Right atrium auricular region (tissue), 2 donors: Measurements from ENCODE around the gene BORCS5. TPM values are rescaled to one million over a fixed set of nuclear protein-coding genes. Genes with fewer than 3 reads are reported as not detected.

ENCODE experiments used
- DNase-seq: peaks from one replicate; pipeline ENCODE4 v3.0.0-alpha.2; 2019; ENCODE audit warnings: low spot score
- H3K27ac ChIP-seq, 2 donors: fragments of 200-600 bp; sonication (generic); 1 replicate in 1 of 2; 2 replicates in 1 of 2; pipeline ENCODE4 v1.5.1; 2016 to 2019
- H3K27me3 ChIP-seq, 2 donors: fragments of 200-600 bp; sonication (generic); one replicate each; pipeline versions ENCODE4 v1.5.1 to v1.6.0; 2017 to 2019
- H3K36me3 ChIP-seq: fragments of 200-600 bp; sonication (generic); one replicate; pipeline ENCODE4 v1.5.1; 2016
- H3K4me1 ChIP-seq, 2 donors: fragments of 200-600 bp; sonication (generic); one replicate each; pipeline versions ENCODE4 v1.5.1 to v1.6.0; 2017 to 2019
- H3K4me3 ChIP-seq, 2 donors: fragments of 200-600 bp; sonication (generic); 1 replicate in 1 of 2; 2 replicates in 1 of 2; pipeline ENCODE4 v1.5.1; 2017 to 2019; ENCODE audit warnings: mild to moderate bottlenecking in 1 of 2, moderate library complexity in 1 of 2
- H3K9me3 ChIP-seq, 2 donors: fragments of 200-600 bp; sonication (generic); one replicate each; pipeline ENCODE4 v1.5.1; 2019
- total RNA-seq, 2 donors: library from RNA; depleted of rRNA; stranded (reverse); fragments of >200 nt; gene quantifications; one replicate each; pipeline ENCODE4 v1.1.0, GENCODE V29; 2016
- TF ChIP-seq, protein P1 (sequence below), 2 donors: fragments of 200-600 bp; sonication (generic); IDR thresholded peaks; one replicate each; pipeline ENCODE4 v1.5.1; 2019; ENCODE audit warnings: antibody characterized with exemption in 2 of 2

Gene BORCS5
- total RNA-seq, 2 donors from 2014 or later = 6.2 to 8.0 TPM

DNA sequence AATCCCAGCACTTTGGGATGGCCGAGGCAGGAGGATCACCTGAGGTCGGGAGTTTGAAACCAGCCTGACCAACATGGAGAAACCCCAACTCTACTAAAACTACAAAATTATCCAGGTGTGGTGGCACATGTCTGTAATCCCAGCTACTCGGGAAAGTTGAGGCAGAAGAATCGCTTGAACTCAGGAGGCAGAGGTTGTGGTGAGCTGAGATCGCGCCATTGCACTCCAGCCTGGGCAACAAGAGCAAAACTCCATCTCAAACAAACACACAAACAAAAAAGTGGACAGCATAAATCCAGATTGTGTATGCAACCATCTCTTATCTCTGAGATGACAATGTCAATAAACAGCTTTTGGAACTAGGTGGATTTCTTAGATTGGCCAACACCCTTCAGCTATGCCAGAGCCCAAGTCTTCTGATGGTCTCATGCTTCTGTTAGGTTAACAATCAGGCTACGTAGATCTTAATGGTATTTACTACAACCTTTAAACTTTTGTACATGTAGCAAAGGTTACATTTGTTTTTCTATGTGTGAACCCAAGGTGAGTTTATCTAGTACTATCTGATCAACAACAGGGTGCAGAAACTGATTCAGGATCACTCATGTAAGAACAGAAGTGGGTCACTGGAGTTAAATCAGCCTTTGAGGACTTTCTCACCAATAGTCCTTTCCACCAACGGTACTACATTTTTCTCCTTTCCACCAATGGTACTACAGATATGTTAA lies 132.1 kb downstream of the BORCS5 start:
- H3K36me3 ChIP-seq = peaks cover 21% of the 10 kb centered on the region
- TF ChIP-seq, protein P1, sequence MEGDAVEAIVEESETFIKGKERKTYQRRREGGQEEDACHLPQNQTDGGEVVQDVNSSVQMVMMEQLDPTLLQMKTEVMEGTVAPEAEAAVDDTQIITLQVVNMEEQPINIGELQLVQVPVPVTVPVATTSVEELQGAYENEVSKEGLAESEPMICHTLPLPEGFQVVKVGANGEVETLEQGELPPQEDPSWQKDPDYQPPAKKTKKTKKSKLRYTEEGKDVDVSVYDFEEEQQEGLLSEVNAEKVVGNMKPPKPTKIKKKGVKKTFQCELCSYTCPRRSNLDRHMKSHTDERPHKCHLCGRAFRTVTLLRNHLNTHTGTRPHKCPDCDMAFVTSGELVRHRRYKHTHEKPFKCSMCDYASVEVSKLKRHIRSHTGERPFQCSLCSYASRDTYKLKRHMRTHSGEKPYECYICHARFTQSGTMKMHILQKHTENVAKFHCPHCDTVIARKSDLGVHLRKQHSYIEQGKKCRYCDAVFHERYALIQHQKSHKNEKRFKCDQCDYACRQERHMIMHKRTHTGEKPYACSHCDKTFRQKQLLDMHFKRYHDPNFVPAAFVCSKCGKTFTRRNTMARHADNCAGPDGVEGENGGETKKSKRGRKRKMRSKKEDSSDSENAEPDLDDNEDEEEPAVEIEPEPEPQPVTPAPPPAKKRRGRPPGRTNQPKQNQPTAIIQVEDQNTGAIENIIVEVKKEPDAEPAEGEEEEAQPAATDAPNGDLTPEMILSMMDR (IDR thresholded peaks at IDR 0.05) = no peak
- no peaks in the 10 kb centered on the region for H3K9me3 ChIP-seq
- H3K4me3 ChIP-seq = no peak overlapping the region
- H3K27ac ChIP-seq = no peak overlapping the region
- no peaks in the 10 kb centered on the region for H3K4me1 ChIP-seq
- DNase-seq = no peak
- no peaks in the 10 kb centered on the region for H3K27me3 ChIP-seq

DNA sequence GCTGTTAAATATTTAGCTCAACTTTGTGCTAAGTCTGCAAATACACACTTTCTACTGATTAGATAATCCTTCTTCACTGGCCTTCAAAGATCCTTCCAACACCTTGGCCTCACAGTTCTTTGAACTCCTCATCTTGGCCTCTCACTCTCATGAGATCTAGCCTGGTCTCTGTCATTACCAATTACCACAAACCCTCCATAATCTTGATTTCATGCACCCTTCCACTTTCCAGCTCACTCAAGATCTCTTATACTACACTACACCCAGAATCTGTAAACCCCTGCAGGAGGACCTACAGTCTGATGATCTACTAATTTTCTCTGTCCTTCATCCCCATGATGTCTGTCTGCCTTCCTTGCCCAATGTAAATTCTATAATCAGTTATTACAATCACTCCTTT lies 134.7 kb downstream of the BORCS5 start:
- H3K27ac ChIP-seq = no peak overlapping the region

DNA sequence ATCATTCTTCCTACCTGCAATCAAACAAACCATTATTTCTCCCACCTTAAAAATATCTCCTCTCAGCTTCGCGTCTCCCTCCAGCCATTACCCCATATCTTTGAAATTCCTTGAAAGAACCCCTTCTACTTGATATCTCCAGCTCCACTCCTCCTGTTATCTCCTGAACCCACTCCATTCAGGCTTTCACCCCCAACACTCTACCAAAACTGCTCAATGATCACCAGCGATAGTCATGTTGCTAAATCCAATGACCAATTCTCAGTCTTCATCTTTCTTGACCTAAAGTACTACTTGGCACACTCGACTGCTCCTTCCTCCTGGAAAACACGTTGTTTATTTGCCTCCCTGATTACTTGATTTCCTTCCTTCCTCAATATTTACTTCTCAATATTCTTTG lies 135.7 kb downstream of the BORCS5 start:
- no peak overlapping the region for H3K27ac ChIP-seq
- H3K27me3 ChIP-seq = no peaks in the 10 kb centered on the region
- peaks cover 6% of the 10 kb centered on the region for H3K36me3 ChIP-seq
- TF ChIP-seq, protein P1 (IDR thresholded peaks at IDR 0.05) = no peak
- no peak for DNase-seq
- no peaks in the 10 kb centered on the region for H3K4me1 ChIP-seq
- no peak overlapping the region for H3K4me3 ChIP-seq
- H3K9me3 ChIP-seq = no peaks in the 10 kb centered on the region

More for the DNA sequence above, 134.7 kb downstream of the BORCS5 start:
- no peak for DNase-seq
- Histone ChIP-seq H3K36me3 (peaks cover 6% of the 10 kb centered on the region), H3K4me3 (no peak overlapping the region), H3K27me3 (no peaks in the 10 kb centered on the region), H3K4me1 (no peaks in the 10 kb centered on the region), H3K9me3 (no peaks in the 10 kb centered on the region)
- TF ChIP-seq, protein P1 (IDR thresholded peaks at IDR 0.05) = no peak

DNA sequence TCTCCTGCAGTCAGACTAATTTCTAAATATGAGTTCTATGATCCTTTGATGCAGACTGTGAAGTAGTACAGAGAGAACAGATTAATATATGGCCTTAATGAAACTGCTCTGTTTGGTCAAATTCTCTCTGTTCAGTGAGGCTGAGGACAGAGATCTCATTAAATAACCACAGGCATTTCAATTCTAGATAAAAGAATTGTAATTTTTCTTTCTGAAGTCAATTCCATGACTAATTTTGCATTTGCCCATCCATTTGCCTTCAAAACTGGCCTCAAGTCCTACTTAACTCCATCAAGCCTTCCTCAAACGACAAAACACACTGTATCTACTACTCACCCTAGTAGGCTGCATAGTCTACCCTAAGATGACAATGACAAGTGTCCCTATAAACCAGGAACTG lies 138.7 kb downstream of the BORCS5 start:
- TF ChIP-seq, protein P1 (IDR thresholded peaks at IDR 0.05) = no peak
- DNase-seq = no peak
- Histone ChIP-seq H3K4me3 (no peak overlapping the region), H3K36me3 (peaks cover 8% of the 10 kb centered on the region), H3K27ac (no peak overlapping the region), H3K27me3 (no peaks in the 10 kb centered on the region), H3K4me1 (no peaks in the 10 kb centered on the region), H3K9me3 (no peaks in the 10 kb centered on the region)

DNA sequence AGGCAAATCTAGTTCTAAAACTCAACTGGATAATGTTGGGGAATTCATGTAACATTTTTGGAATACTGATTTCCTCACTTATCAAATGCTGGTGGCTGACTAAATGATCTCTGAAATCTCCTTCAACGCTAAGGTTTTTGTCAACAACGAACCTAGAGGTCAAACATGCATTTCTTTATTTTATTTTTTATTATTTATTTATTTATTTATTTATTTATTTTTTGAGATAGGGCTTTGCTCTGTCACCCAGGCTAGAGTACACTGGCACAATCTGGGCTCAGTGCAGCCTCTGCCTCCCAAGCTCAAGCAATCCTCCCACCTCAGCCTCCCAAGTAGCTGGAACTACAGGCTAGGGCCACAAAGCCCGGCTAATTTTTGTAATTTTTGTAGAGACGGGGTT lies 141.3 kb downstream of the BORCS5 start:
- H3K4me1 ChIP-seq = no peaks in the 10 kb centered on the region
- H3K27me3 ChIP-seq = no peaks in the 10 kb centered on the region
- no peaks in the 10 kb centered on the region for H3K9me3 ChIP-seq
- H3K4me3 ChIP-seq = no peak overlapping the region
- peaks cover 8% of the 10 kb centered on the region for H3K36me3 ChIP-seq
- H3K27ac ChIP-seq = no peak overlapping the region
- TF ChIP-seq, protein P1 (IDR thresholded peaks at IDR 0.05) = no peak
- no peak for DNase-seq
